CD4-positive, alpha-beta T cell treated with Interleukin-15 for 1 hour (primary cell): ENCODE results near the gene DHCR7.

ENCODE experiments used
- DNase-seq: peaks from one replicate; pipeline ENCODE4 v3.0.0-alpha.2; 2020

Gene DHCR7

GRCh38 chr11:71477641-71478527 is 29.7 kb upstream of the DHCR7 start:
- no peak for DNase-seq

DNA sequence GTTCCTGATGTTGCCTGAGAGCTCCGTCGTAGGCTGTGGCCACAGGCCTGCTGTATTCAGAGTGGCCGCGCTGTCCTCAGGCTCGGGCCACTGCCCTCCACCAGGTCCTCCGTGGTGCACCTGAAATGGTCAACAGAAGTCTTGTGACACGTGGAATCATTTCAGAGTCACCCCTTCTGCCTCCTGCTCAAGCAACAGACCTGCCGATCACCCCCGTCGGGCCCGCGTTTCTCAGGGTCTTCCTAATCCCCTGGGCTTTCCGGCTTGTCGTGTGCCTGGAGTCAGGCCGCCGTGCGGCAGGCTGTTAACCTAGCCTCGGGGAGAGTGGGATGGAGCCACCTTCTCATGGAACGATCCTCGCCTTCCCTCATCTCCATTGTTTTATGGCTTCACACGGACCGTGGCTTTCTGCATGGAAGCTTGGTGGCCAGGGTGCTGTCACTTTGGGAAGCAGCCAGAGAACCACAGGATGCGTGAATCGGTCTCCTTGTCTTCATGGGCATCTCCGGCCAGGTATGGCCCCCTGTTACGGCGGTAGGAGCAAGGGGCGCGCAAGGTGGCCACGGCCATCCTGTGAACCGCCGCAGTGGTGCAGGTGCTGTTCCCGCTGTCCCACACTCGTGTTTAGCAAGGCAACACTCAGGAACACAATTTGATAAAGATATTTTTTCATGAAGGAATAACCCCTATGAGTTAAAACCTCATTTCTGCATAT is 28.9 kb upstream of the DHCR7 start:
- no peak for DNase-seq

- no peak for DNase-seq
These were observed 27.8 kb upstream of the DHCR7 start for GRCh38 chr11:71476031-71476430.

GRCh38 chr11:71474771-71475483 is 26.7 kb upstream of the DHCR7 start:
- no peak for DNase-seq

DNA sequence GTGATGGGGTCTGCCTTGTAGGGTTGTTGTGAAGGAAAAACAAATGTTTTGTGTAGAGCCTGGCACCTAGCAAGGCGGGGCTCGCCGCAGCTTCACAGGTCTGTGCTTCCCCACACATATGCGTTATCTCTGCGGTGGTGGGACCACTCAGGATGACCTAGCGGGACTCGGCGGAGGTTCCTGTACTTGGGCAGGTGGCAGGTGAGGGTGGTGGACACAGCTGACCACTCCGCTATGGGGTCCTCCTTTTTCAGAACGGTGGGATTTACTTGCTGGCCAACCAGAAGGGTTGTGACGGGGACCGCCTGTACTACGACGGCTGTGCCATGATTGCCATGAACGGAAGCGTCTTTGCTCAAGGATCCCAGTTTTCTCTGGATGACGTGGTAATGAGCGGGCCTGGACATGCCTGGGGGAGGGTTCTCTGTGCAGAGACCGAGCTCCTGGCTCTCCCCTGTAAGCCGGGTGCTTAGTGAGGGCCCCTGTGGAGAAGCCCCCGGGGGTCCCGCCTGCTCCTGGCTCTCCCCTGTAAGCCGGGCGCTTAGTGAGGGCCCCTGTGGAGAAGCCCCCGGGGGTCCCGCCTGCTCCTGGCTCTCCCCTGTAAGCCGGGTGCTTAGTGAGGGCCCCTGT is 26.1 kb upstream of the DHCR7 start:
- DNase-seq = no peak

- DNase-seq = no peak
These were observed 25.5 kb upstream of the DHCR7 start for GRCh38 chr11:71473793-71474080.

DNA sequence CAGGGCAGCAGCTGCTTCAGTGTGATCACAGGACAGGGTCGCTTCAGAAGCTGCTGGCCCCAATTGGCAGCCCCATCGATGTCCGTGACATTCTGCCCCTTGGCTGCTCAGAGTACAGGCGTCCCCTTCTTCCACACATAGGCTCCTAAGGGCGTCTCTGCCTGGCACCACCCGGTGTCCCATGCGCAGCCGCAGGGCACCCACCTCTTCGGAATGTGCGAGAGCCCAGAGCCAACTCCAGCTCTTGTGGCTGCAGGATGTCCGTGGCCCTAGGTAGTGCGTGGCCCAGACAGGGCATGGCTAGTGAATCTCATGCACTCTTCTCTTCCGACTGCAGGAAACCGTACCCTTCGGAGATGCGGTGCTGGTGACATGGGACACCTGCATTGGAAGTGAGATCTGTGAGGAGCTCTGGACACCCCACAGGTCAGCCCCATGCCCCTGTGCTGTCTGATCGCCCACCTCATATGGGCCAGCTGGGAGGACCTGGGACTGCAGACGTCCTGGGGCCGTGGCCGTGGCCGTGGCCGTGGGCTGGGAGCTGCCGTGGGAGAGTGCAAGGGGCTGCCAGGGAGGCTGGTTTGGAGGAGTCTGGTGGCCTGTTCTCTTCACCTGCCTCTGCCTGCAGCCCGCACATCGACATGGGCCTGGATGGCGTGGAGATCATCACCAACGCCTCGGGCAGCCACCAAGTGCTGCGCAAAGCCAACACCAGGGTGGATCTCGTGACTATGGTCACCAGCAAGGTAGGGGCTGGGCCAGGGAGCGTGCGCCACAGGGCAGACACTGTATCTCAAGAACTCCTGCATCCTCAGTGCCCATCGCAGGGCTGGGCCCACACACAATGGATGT is 25.0 kb upstream of the DHCR7 start:
- DNase-seq = no peak

- no peak for DNase-seq
These were observed 24.2 kb upstream of the DHCR7 start for GRCh38 chr11:71472357-71472885.

- DNase-seq = no peak
These were observed 22.8 kb upstream of the DHCR7 start for GRCh38 chr11:71470946-71471345.

DNA sequence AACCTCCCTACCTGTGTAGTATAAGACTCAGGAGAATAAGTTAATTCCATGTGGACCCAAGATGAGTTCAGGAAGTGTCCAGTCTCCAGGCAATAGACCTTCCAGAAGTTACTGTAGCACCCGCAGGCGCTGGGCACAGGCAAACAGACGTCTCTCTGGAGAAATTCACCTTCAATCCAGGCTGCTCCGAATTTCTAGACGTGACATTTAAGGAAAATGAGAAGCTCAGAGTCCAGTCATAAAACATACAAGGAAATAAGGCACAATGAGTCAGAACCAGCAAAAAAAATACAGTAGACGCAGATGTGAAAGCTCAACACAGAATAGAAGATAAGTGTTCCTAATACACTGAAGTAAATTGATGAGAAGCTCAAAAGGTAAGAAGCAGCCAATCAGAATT is 19.0 kb upstream of the DHCR7 start:
- no peak for DNase-seq

- no peak for DNase-seq
These were observed 18.2 kb upstream of the DHCR7 start for GRCh38 chr11:71466358-71466757.

- no peak for DNase-seq
These were observed 16.9 kb upstream of the DHCR7 start for GRCh38 chr11:71465054-71465453.

- no peak for DNase-seq
These were observed 15.4 kb upstream of the DHCR7 start for GRCh38 chr11:71463331-71464211.

DNA sequence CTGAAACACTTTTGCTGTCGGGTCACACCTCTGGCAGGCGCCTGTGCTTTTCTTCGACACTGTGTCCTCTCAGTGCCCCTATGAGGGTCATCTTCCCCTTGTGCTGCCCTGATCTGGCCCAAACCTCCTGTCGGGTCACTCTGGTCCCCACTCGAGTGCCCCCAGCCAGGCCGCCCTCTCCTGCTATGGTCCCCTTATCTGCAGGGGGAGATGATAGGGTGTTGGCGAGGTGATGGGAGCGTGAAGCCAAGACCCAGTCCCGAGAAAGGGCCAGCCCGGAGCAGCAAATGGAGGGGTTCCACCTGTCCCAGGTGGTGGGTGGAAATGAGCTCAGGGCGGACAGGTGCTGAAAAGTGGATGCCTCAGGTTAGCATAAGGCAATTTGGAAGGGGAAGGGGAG is 14.5 kb upstream of the DHCR7 start:
- DNase-seq = no peak

GRCh38 chr11:71461696-71462095 is 13.5 kb upstream of the DHCR7 start:
- DNase-seq = no peak

DNA sequence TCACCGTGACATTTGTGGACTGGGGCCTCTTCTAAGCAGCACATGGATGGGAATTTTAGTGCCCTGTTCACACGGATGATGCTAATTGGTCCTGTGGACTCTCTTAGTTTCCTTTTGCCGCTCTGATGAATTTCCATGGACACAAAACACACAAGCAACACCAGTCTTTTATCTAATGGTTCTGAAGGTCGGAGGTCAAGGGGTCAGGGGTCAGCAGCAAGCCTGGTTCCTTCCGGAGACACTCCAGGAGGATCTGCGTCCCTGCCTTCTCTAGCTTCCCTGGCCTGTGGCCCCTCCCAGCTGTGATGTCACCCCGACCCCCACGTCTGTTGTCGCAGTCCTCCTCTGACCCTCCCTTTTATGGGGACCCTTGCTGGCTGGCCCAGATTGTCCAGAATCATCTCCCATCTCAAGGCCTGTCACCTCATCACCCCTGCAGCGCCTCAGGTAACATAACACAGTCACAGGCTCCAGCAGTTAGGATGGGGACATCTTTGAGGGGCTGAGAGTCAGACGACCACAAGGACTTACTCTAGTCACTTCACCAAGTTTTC is 11.7 kb upstream of the DHCR7 start:
- DNase-seq = no peak

- no peak for DNase-seq
These were observed 11.0 kb upstream of the DHCR7 start for GRCh38 chr11:71459076-71459766.

GRCh38 chr11:71458146-71459070 is 10.2 kb upstream of the DHCR7 start:
- DNase-seq = no peak

GRCh38 chr11:71456831-71457230 is 8.6 kb upstream of the DHCR7 start:
- DNase-seq = no peak
